Retinal pigment epithelial cell (primary cell): ENCODE results near the gene C15orf62.
A peak's percentile ranks its signal among the peaks of the same experiment; 100 is the strongest.

Experiments used
- DNase-seq: peaks from one replicate; pipeline ENCODE4 v3.0.0-alpha.2; 2010; ENCODE audit warnings: low read depth
- H3K4me3 ChIP-seq: 2 replicates; pipeline ENCODE4 v1.5.1; 2011; ENCODE audit warnings: mild to moderate bottlenecking, low read length, control low read depth, moderate library complexity
- TF ChIP-seq, protein P1 (sequence below): conservative IDR thresholded peaks from 2 replicates; pipeline ENCODE4 v1.5.1; 2011; ENCODE audit warnings: low read depth, low read length, control low read depth, inconsistent platforms

C15orf62 gene

DNA sequence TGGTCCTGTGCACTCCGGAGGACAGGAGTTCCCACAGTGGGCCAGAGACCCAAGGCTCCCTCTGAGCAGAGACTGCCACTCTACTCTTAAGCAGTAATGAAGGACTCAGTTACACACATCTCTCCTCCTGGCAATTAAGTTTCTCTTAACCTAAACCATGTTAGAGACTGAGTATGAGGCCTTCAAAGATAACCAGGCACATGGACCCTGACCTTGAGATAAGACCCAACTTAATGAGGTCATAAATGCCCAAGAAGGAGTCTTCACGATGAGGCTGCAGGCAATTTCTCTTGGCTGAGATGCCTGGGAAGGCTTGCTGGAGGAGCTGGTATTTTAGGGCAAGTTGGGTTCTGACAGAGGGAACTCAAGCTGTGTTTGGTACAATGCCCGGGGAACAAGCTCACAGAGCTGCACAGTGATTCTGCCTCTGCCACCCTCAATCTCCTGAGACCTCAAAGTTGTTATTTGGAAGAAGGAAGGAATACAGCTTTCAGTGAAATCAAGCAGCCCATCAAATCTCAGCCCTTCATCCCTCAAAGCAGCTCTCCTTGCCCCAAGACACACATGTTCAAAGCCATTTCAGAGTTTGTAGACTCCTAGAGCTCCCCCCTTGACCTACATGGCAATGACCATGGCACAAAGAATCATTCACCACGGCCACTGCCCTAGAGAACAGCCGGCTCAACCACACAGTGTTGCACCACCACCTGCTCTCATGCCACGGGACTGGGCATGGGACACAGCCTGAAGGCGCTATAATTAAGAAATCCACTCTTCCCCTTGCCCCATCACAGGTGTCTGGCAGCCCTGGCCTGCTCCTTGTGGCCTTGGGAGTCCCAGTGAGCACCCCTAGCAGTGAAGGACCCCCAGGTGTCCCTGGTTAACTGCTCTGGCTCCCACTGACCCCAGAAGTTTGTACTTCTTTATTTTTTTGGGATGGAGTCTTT is 21.8 kb upstream of the C15orf62 start:
- TF ChIP-seq, protein P1, sequence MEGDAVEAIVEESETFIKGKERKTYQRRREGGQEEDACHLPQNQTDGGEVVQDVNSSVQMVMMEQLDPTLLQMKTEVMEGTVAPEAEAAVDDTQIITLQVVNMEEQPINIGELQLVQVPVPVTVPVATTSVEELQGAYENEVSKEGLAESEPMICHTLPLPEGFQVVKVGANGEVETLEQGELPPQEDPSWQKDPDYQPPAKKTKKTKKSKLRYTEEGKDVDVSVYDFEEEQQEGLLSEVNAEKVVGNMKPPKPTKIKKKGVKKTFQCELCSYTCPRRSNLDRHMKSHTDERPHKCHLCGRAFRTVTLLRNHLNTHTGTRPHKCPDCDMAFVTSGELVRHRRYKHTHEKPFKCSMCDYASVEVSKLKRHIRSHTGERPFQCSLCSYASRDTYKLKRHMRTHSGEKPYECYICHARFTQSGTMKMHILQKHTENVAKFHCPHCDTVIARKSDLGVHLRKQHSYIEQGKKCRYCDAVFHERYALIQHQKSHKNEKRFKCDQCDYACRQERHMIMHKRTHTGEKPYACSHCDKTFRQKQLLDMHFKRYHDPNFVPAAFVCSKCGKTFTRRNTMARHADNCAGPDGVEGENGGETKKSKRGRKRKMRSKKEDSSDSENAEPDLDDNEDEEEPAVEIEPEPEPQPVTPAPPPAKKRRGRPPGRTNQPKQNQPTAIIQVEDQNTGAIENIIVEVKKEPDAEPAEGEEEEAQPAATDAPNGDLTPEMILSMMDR, result no peak
- no peak overlapping the region for H3K4me3 ChIP-seq
- no peak for DNase-seq

DNA sequence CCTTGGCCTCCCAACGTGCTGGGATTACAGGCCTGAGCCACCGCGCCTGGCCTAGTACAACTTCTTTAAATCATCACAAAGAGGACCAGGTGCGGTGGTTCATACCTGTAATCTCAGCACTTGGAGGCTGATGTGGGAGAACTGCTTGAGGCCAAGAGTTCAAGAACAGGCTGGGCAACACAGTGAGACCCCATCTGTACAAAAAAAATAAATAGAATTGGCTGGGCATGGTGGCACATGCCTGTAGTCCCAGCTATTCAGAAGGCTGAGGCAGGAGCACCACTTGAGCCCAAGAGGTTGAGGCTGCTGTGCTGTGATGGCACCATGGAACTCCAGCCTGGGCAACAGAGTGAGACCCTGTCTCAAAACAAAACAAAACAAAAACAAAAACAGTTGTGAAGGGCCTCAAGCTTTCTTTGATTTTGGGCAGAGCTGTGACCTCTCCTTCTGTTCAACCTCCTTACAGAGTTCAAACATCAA is 20.6 kb upstream of the C15orf62 start:
- no peak for DNase-seq
- TF ChIP-seq, protein P1, result no peak
- no peak overlapping the region for H3K4me3 ChIP-seq

DNA sequence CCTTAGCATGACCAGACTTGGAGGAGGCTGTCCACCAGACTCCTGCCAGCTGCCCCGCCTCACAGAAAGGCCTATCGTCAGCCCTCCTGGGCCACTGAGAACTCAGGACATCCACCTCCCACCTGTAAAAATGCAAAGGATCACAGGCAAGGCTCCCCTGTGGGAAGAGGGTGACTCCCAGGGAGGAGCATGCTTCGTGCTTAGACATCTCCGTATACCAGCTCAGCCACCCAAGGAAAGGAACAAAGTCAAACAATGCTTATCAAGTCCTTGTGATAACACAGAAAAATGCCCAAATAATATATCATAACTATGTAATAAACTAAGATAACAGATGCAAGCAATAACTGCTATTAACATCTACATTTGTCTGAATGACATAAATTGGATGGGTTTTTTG is 18.9 kb upstream of the C15orf62 start:
- DNase-seq, result no peak
- no peak overlapping the region for H3K4me3 ChIP-seq
- TF ChIP-seq, protein P1, result no peak

DNA sequence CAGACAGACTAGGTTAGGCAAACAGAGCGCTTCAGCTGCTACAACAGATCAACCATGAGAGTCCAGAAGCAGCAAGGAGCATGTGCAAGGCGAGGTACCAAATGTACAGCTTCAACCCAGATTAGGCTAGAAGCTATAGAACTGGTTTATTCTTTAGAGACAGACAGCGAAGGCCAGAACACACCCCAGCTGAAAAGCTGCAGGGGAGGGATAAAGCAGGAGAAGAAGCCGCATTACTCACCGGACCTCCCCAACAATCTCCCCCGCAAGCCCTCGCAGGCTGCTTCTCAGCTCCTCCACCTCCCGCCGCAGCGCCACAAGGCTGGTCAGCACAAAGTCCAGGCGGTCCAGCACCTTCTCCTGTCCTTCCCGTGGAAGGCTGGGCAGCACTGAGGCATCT is 18.0 kb upstream of the C15orf62 start:
- TF ChIP-seq, protein P1, result no peak
- H3K4me3 ChIP-seq, result no peak overlapping the region
- DNase-seq, result no peak

DNA sequence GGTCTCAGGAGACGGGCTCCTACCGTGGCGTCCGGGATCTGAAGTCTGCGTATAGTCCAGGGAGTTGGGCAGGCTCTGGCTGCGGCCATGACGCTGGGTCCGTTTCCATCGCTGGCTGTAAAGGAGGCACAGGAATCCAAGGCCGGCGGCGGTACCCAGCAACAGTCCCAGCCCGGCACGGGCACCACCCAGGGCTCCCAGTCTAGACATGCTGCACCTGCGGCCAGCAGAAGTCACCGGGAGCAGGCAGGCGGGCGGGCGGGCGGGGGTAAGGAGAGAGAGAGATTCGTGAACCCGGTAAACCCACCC is 15.3 kb upstream of the C15orf62 start:
- peak overlapping the region; percentile 95 for H3K4me3 ChIP-seq
- no peak for DNase-seq
- TF ChIP-seq, protein P1, result no peak

DNA sequence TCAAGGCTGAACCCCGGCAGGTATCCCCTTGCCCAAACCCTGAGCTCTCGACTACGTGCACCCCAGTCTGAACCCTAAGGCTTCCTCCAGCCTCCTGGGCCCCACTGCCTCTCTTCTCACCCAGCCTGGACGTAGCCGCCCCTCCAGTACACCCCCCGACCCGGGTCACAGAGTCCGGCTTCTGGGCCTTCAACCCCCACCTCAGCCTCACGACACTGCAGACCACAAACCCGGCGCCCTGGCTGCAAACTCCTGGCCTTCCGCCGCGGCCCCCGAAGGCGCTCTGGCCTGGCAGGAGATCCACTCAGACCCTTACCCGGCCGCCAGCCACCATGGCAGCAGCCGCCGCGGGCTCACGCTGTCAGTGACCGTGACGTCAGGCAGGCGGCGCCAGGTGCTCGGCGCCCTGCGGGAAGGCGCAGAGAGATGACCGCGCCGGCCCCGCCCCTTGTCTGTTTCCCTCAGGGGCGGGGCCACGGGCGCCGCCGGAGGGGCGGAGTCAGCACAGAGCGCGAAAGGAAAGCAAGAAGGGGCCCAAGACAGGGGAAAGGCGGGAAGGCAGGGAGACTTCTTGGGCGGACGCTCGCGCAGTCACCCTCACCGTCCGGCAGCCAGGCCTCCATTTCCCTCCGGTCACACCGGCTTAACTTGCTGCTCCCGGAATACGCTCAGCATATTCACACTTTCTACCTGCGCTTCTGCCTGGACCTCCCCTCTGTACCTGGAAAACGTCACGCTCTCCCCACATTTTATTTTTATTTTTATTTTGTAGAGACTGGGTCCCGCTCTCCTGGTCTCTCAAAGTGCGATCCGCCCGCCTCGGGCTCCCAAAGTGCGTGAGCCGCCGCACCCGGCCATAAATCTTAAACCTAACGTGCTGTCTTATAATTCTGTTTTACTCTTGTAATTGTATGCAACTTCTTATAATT is 14.6 kb upstream of the C15orf62 start, which contains the start of gene RMDN3:
RMDN3 (minus strand) TSS at position 372 of the 929 bp plus-strand sequence. CDS start 471 bp downstream, outside the sequence.
- peak; percentile 53 for DNase-seq
- TF ChIP-seq, protein P1, result no peak
- H3K4me3 ChIP-seq, result peak within 1 kb of the TSS; percentile 95
